ENCODE results near the gene FOXP1. TPM values are rescaled to one million over a fixed set of nuclear protein-coding genes. Genes with fewer than 3 reads are reported as not detected.

FOXP1 gene
- total RNA-seq, 1 experiment from 2014 or later: 58.4 TPM

DNA sequence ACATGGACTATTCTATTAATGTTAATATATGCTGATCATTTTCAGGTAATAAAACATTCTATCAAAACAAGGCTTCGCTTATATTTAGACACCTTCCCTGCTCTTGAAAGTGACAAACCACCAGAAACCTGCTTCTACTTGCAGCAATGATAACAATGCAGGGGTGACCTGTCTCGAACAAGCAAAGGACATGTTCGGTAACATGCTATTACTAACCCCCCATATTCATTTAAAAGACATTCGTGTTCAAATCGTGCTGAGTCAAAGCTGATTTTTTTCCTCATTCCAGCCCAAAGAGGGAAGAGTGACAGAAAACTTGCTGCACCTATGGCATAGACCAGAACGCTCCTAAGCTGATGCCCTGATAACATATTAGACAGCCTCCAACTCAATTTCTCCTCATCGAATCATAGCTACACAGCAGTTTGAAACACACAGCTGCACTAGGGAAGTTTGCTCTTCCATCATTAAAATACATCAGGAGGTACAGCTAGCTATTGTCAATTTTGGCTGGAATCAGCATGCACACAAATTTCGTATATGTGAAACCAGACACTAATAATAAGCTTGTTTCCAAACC, 341.5 kb downstream of the FOXP1 start:
- H3K4me3 ChIP-seq (ENCODE audit: low read depth, low read length, poor library complexity, severe bottlenecking): no peak overlapping the region
- TF ChIP-seq, protein P1, sequence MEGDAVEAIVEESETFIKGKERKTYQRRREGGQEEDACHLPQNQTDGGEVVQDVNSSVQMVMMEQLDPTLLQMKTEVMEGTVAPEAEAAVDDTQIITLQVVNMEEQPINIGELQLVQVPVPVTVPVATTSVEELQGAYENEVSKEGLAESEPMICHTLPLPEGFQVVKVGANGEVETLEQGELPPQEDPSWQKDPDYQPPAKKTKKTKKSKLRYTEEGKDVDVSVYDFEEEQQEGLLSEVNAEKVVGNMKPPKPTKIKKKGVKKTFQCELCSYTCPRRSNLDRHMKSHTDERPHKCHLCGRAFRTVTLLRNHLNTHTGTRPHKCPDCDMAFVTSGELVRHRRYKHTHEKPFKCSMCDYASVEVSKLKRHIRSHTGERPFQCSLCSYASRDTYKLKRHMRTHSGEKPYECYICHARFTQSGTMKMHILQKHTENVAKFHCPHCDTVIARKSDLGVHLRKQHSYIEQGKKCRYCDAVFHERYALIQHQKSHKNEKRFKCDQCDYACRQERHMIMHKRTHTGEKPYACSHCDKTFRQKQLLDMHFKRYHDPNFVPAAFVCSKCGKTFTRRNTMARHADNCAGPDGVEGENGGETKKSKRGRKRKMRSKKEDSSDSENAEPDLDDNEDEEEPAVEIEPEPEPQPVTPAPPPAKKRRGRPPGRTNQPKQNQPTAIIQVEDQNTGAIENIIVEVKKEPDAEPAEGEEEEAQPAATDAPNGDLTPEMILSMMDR (conservative IDR thresholded peaks at IDR 0.05; ENCODE audit: low read depth, low read length): no peak
- no peak for TF ChIP-seq EZH2 (IDR thresholded peaks at IDR 0.05; ENCODE audit: borderline replicate concordance, low read depth, low read length, poor library complexity, severe bottlenecking)
- H3K27me3 ChIP-seq (replicated peaks; ENCODE audit: insufficient read depth, low read depth, low read length, poor library complexity): no peaks in the 10 kb centered on the region
- H3K27ac ChIP-seq (ENCODE audit: low read depth, low read length, poor library complexity, severe bottlenecking): no peak overlapping the region
- intact Hi-C loops (cut with micrococcal nuclease; ENCODE audit: unreplicated experiment): no loop called here
- H3K4me1 ChIP-seq (ENCODE audit: insufficient read depth, low read length, poor library complexity, severe bottlenecking): peaks cover 31% of the 10 kb centered on the region
- BruUV-seq (replicated peaks): no TSS peak
- ChIA-PET CTCF (no interaction called here), POLR2A (ENCODE audit: low non-redundant PET) (interaction anchor here (0.6 kb wide), 1 partner anchor 40 kb away, joined by 3 read pairs; no protein-coding TSS in a partner anchor)
- no peaks in the 10 kb centered on the region for H3K9me3 ChIP-seq (ENCODE audit: low read depth, low read length, poor library complexity, severe bottlenecking)
- DNase-seq (ENCODE audit: low spot score): no peak
- no peaks in the 10 kb centered on the region for H3K36me3 ChIP-seq (ENCODE audit: insufficient read depth, low read length, poor library complexity, severe bottlenecking)

DNA sequence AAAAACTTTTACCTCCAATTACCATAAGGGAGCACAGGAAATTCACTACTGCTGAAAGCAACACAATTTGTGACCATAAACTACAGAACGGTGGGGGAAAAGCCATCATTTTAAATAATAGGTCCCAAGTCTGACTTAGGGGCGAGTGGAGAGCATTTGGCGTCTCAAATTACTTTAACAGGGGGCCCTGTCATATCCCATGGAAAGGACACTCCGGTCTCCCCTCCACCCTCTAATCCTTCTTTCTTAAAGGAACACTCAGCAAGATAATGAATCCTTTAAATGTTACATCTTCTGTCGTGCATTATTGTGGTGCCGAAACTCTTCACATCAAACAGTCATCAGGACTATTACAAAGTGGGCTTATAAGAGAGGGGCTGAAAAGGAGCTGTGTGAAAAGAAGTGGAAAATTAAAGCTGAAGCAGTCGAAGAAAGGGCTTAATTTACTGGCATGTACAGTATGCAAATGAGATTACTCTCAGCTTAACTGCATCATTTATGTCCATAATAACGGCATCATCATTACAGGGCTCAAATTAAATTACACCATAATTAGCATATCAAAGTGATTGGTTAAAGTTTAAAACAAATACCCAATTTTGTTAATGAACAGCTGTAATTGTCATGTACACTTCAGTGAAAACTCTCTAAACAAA, 342.2 kb downstream of the FOXP1 start:
- no peak overlapping the region for H3K27ac ChIP-seq (ENCODE audit: low read depth, low read length, poor library complexity, severe bottlenecking)
- TF ChIP-seq EZH2 (IDR thresholded peaks at IDR 0.05; ENCODE audit: borderline replicate concordance, low read depth, low read length, poor library complexity, severe bottlenecking): no peak
- TF ChIP-seq, protein P1 (conservative IDR thresholded peaks at IDR 0.05; ENCODE audit: low read depth, low read length): no peak
- intact Hi-C loops (cut with micrococcal nuclease; ENCODE audit: unreplicated experiment): no loop called here
- ChIA-PET POLR2A (ENCODE audit: low non-redundant PET) (no interaction called here), CTCF (no interaction called here)
- no peak overlapping the region for H3K4me3 ChIP-seq (ENCODE audit: low read depth, low read length, poor library complexity, severe bottlenecking)
- BruUV-seq (replicated peaks): no TSS peak
- no peaks in the 10 kb centered on the region for H3K9me3 ChIP-seq (ENCODE audit: low read depth, low read length, poor library complexity, severe bottlenecking)
- no peaks in the 10 kb centered on the region for H3K36me3 ChIP-seq (ENCODE audit: insufficient read depth, low read length, poor library complexity, severe bottlenecking)
- H3K4me1 ChIP-seq (ENCODE audit: insufficient read depth, low read length, poor library complexity, severe bottlenecking): peaks cover 24% of the 10 kb centered on the region
- no peak for DNase-seq (ENCODE audit: low spot score)
- no peaks in the 10 kb centered on the region for H3K27me3 ChIP-seq (replicated peaks; ENCODE audit: insufficient read depth, low read depth, low read length, poor library complexity)

DNA sequence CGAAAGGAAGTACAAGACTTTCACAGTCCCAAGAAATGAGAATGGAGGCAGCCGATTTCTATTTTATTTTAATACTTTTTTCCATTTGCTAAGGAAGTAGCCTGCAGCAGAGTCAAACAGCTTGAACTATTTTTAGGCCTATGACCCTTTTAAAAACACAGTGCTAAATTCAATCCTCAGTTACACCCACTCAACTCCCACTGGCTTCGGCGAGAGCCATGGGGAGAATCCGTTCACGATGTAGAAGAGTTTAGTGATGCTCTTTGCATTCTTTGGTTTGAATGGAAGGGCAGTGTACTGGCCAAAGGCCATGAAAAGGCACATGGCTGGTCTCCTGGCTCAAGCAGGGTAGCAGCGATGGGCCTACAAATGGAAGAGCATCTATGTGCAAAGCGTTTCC, 343.5 kb downstream of the FOXP1 start:
- Histone ChIP-seq H3K9me3 (ENCODE audit: low read depth, low read length, poor library complexity, severe bottlenecking) (no peaks in the 10 kb centered on the region), H3K4me1 (ENCODE audit: insufficient read depth, low read length, poor library complexity, severe bottlenecking) (peaks cover 14% of the 10 kb centered on the region), H3K4me3 (ENCODE audit: low read depth, low read length, poor library complexity, severe bottlenecking) (no peak overlapping the region), H3K27ac (ENCODE audit: low read depth, low read length, poor library complexity, severe bottlenecking) (no peak overlapping the region), H3K36me3 (ENCODE audit: insufficient read depth, low read length, poor library complexity, severe bottlenecking) (no peaks in the 10 kb centered on the region), H3K27me3 (replicated peaks; ENCODE audit: insufficient read depth, low read depth, low read length, poor library complexity) (no peaks in the 10 kb centered on the region)
- DNase-seq (ENCODE audit: low spot score): no peak
- ChIA-PET CTCF (no interaction called here), POLR2A (ENCODE audit: low non-redundant PET) (no interaction called here)
- TF ChIP-seq EZH2 (IDR thresholded peaks at IDR 0.05; ENCODE audit: borderline replicate concordance, low read depth, low read length, poor library complexity, severe bottlenecking): no peak
- TF ChIP-seq, protein P1 (conservative IDR thresholded peaks at IDR 0.05; ENCODE audit: low read depth, low read length): no peak
- intact Hi-C loops (cut with micrococcal nuclease; ENCODE audit: unreplicated experiment): no loop called here
- BruUV-seq (replicated peaks): no TSS peak
